NCI-H2081 (cell line): ENCODE data around the gene HAPLN2.

Experiments
- DNase-seq, 2 experiments: peaks; one replicate each; lab custom pipeline; 2025; lab: John Stamatoyannopoulos, UW

Gene HAPLN2

DNA sequence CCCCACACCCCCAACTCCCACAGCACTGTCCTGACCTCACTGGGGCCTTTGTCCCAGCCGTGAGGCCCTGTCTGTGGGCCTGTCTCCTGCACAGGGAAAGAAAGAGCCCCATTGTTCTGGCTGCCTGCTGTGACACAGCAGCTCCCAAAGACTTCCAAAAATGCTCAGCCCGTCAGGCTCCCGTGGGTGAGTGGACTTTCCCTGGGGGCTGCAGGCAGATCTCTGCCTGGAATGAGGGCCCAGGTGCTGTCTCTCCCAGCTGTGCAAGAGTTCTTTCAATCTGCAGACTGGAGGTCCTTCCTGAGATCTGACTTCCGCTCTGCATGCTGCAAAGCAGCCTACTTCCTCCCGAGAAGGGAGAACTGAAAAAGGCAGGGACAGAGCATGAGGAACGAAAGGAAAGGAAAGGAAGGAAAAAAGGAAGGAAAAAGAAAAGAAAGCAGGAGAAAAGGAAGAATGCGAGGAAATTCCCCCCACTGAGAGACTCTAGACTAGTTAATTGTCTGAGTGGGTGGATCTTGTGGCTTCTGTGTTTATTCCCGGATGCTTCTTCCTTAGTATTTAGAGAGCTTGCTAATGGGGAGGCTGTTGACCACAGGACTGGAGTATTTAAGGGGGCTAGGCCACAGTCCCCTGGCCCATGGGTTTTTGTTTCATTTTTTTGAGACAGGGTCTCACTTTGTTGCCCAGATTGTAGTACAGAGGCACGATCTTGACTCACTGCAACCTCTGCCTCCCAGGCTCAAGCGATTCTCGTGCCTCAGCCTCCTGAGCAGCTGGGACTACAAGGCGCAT lies 43.0 kb downstream of the HAPLN2 start:
- DNase-seq = no peak

DNA sequence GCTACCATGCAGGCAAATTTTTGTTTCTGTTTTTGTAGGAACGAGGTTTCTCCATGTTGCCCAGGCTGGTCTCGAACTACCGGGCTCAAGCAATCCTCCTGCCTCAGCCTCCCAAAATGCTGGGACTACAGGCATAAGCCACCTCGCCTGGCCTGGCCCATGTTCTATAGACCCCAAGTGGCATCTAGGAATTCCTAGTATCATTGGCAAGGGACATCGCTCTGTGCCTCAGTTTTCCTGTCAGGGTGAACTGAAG lies 43.5 kb downstream of the HAPLN2 start:
- DNase-seq = no peak

- no peak for DNase-seq
Observed at GRCh38 chr1:156663178-156663577, 44.0 kb downstream of the HAPLN2 start.

- DNase-seq = no peak
Observed at GRCh38 chr1:156664046-156664766, 45.0 kb downstream of the HAPLN2 start.

GRCh38 chr1:156664767-156665411 lies 45.7 kb downstream of the HAPLN2 start:
- DNase-seq = no peak

GRCh38 chr1:156665539-156665938 lies 46.3 kb downstream of the HAPLN2 start:
- no peak for DNase-seq

DNA sequence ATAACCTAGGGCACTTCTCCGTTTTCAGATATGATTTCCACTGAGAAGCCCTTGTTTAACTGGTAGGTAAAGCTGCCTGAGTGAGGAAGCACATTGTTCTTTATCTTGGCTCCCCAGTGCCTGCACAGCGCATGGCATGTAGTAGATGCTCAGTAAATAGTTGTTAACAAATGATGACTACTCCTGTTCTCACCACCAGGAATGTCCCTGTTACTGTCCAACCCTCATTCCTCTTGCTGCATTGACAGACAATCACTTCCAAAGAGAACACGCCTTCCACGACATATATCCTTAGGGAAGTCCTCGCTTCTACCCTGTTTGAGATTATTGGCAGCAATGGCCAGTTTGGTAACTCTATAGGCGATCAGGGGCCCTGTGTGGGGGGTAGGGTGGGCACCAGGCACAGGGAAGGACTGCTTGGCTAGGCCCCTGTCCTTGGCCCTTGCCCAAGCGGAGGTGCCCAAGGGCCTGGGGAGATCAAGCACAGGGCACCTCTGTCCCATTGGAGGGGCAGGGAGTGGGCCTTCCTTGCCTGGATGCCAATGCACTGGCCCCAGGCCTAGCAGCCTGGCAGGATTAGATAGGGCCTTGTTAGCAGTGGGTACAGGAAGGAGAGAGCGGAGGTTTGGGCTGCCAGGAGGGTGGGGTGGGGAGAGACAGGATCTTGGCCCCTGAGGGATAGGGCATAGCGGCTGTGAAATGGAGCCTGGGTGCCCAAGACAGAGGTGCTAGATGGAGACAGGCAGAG lies 47.8 kb downstream of the HAPLN2 start:
- no peak for DNase-seq

GRCh38 chr1:156667610-156667967 lies 48.4 kb downstream of the HAPLN2 start:
- no peak for DNase-seq

DNA sequence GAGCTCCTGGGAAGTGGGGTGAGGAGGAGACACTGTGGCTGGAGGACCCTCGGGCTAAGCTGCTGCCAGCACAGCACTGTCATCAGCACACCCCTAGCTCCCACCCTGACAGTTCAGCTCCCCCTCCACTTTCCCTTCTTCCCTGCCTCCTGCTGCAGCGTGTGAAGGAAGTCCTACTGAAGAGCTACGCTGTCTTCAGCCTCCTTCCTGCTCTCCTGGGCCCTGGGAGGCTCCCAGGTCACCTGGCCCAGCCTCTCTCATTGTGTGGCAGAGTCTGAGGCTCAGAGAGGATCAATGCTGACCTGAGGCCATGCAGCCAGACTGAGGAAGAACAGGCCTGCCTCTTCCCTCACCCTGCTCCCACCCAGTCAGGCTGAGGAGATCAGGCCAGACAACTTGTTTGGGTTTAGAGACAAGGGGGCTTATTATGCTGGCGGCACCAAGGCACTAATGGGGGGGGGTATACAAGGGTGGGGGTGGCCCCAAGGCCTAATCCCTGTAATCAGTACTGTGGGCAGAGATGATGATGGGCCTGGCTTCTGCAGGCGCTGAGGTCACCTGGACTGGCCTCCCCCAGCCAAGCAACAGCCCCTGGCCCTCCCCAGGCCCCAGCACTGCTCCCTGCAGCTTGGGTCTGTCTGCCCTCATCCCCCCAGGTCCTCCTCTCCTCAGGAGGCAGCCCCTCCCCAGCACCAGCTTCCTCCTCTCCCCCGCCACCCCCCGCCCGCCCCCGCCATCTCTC lies 48.9 kb downstream of the HAPLN2 start:
- DNase-seq = no peak

DNA sequence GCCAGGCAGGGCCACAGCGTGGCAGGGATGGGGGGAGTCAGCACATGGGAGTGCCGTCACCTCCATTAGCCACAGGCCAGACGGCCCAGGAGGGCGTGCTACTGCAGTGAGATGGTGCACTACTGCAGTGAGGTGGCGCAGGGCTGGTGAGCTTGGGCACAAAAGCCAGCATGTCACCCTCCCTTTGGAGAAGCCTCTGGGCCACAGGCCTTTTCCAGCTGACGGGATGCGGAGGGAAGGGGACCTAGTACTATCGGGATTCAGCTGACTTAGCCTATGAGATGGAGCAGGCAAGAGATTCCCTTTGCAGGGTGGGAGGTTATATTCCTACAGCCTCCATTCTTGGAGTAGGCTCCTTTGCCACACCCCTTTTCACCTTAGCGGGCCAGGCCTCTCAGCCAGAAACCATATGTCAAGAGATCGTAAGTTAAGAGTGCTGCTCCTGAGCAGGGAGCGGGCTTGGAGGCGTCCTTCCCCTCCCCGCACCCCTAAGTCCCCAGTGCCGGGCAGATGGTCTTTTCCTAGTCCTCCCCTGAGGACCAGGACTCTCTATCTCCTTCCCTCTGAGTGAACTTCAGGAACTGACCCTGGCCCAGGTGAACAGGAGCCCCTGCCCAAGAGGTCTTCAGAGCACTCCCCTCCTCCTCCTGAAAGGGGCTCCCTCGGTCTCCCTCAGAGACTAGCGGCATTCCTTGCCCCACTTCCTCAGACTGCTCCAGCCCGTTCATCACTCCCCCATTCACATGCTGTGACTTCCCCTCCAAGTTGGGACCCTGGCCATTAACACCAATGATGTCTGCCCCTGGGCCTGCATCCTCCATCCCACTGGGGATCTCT lies 49.8 kb downstream of the HAPLN2 start:
- no peak for DNase-seq

- no peak for DNase-seq
Observed at GRCh38 chr1:156669794-156670193, 50.6 kb downstream of the HAPLN2 start.

- DNase-seq = no peak
Observed at GRCh38 chr1:156670359-156670758, 51.1 kb downstream of the HAPLN2 start.

GRCh38 chr1:156670791-156671190 lies 51.6 kb downstream of the HAPLN2 start:
- DNase-seq = no peak

- DNase-seq = no peak
Observed at GRCh38 chr1:156671804-156672203, 52.6 kb downstream of the HAPLN2 start.

GRCh38 chr1:156673387-156674121 lies 54.3 kb downstream of the HAPLN2 start:
- no peak for DNase-seq
